ENCODE results near the gene GAK.
A peak's percentile ranks its signal among the peaks of the same experiment; 100 is the strongest.
"Not testable (repeated sequence)": the region's sequence is repeated elsewhere in the genome, so short reads cannot be mapped to it uniquely, and the experiment has no call there.

GAK gene

GRCh38 chr4:925771-926500 is 6.2 kb downstream of the GAK start:
- no peak for DNase-seq

- no peak for DNase-seq
These were observed 6.9 kb downstream of the GAK start for GRCh38 chr4:925171-925570.

- DNase-seq: peak in 1 of 2 experiments; percentile 4
These were observed 7.7 kb downstream of the GAK start for GRCh38 chr4:924107-925096.

- no peak for DNase-seq
These were observed 10.2 kb downstream of the GAK start for GRCh38 chr4:921830-922331.

GRCh38 chr4:919004-919680 is 13.0 kb downstream of the GAK start:
- DNase-seq: not testable (repeated sequence)

- not testable (repeated sequence) for DNase-seq
These were observed 13.5 kb downstream of the GAK start for GRCh38 chr4:918591-918990.

GRCh38 chr4:917992-918391 is 14.1 kb downstream of the GAK start:
- DNase-seq: no peak

GRCh38 chr4:917466-917865 is 14.7 kb downstream of the GAK start:
- DNase-seq: no peak

- DNase-seq: peak; percentile 76 to 79
These were observed 16.5 kb downstream of the GAK start for GRCh38 chr4:915595-915994.

- DNase-seq: peak; percentile 52 to 62
These were observed 17.1 kb downstream of the GAK start for GRCh38 chr4:915041-915474.

- no peak for DNase-seq
These were observed 17.6 kb downstream of the GAK start for GRCh38 chr4:914531-914930.

- no peak for DNase-seq
These were observed 18.9 kb downstream of the GAK start for GRCh38 chr4:913280-913618.

- no peak for DNase-seq
These were observed 19.4 kb downstream of the GAK start for GRCh38 chr4:912548-913279.

- no peak for DNase-seq
These were observed 20.1 kb downstream of the GAK start for GRCh38 chr4:911871-912490.

GRCh38 chr4:911221-911751 is 20.8 kb downstream of the GAK start:
- DNase-seq: no peak

GRCh38 chr4:910366-911091 is 21.6 kb downstream of the GAK start:
- no peak for DNase-seq

- no peak for DNase-seq
These were observed 22.3 kb downstream of the GAK start for GRCh38 chr4:909821-910220.

- no peak for DNase-seq
These were observed 23.0 kb downstream of the GAK start for GRCh38 chr4:909131-909571.

- no peak for DNase-seq
These were observed 24.3 kb downstream of the GAK start for GRCh38 chr4:907691-908425.

- no peak for DNase-seq
These were observed 25.1 kb downstream of the GAK start for GRCh38 chr4:907103-907400.
